HepG2 (cell line): ENCODE results near the gene SFI1. TPM values are rescaled to one million over a fixed set of nuclear protein-coding genes. Genes with fewer than 3 reads are reported as not detected.

ENCODE experiments used
- CENPT ChIP-seq: sonication (generic); formaldehyde crosslinking; IDR thresholded peaks from 2 replicates; pipeline ENCODE4 v1.8.0; 2022; ENCODE audit warnings: low read depth, mild to moderate bottlenecking, moderate library complexity, missing genetic modification reagents
- CHD2 ChIP-seq: IDR thresholded peaks from 2 replicates; pipeline ENCODE4 v1.6.1; 2011; ENCODE audit warnings: low read depth, low read length, improper control_type of control experiment
- CHD4 ChIP-seq: fragments of 200-600 bp; sonication (generic); IDR thresholded peaks from 2 replicates; pipeline ENCODE4 v1.7.0; 2017; ENCODE audit warnings: mild to moderate bottlenecking, low read length, borderline replicate concordance
- EEA1 ChIP-seq: sonication (generic); formaldehyde crosslinking; IDR thresholded peaks from 2 replicates; pipeline ENCODE4 v1.5.1; 2020; ENCODE audit warnings: mild to moderate bottlenecking, missing genetic modification reagents, borderline replicate concordance
- MEIS2 ChIP-seq: sonication (generic); formaldehyde crosslinking; IDR thresholded peaks from 2 replicates; pipeline ENCODE4 v1.9.0; 2021; ENCODE audit warnings: mild to moderate bottlenecking, missing genetic modification reagents
- PAXIP1 ChIP-seq: sonication (generic); formaldehyde crosslinking; conservative IDR thresholded peaks from 2 replicates; pipeline ENCODE4 v1.4.0; 2020; ENCODE audit warnings: mild to moderate bottlenecking, missing genetic modification reagents, moderate library complexity
- PCBP2 ChIP-seq: fragments of 200-400 bp; formaldehyde crosslinking; optimal IDR thresholded peaks from 2 replicates; pipeline ENCODE3; 2018; ENCODE audit warnings: low read length, low read depth; ENCODE audit not compliant: poor library complexity, severe bottlenecking
- REXO4 ChIP-seq: sonication (generic); formaldehyde crosslinking; IDR thresholded peaks from 2 replicates; pipeline ENCODE4 v1.8.0; 2022; ENCODE audit warnings: missing genetic modification reagents, mild to moderate bottlenecking, borderline replicate concordance
- SP4 ChIP-seq: sonication (generic); formaldehyde crosslinking; IDR thresholded peaks from 2 replicates; pipeline ENCODE4 v1.8.1; 2023; ENCODE audit warnings: mild to moderate bottlenecking, missing genetic modification reagents
- SRY ChIP-seq: sonication (generic); formaldehyde crosslinking; IDR thresholded peaks from 2 replicates; pipeline ENCODE4 v1.8.0; 2022; ENCODE audit warnings: mild to moderate bottlenecking, missing genetic modification reagents
- THAP11 ChIP-seq: IDR thresholded peaks from 2 replicates; pipeline ENCODE4 v1.6.1; 2016; ENCODE audit warnings: missing biosample characterization, missing genetic modification reagents
- ZFP36 ChIP-seq: fragments of 150-350 bp; IDR thresholded peaks from 2 replicates; pipeline ENCODE4 v1.6.1; 2018; ENCODE audit warnings: borderline replicate concordance, low read length, low read depth; ENCODE audit not compliant: partially characterized antibody
- ZNF331 ChIP-seq: sonication (generic); formaldehyde crosslinking; IDR thresholded peaks from 2 replicates; pipeline ENCODE4 v1.4.0; 2020; ENCODE audit warnings: missing genetic modification reagents
- ZNF34 ChIP-seq: sonication (generic); formaldehyde crosslinking; IDR thresholded peaks from 2 replicates; pipeline ENCODE4 v1.4.0; 2020; ENCODE audit warnings: mild to moderate bottlenecking, missing genetic modification reagents, borderline replicate concordance
- ZNF530 ChIP-seq: sonication (generic); formaldehyde crosslinking; IDR thresholded peaks from 2 replicates; pipeline ENCODE4 v1.5.0; 2020; ENCODE audit warnings: low read depth, mild to moderate bottlenecking, missing genetic modification reagents
- ZNF577 ChIP-seq: sonication (generic); formaldehyde crosslinking; IDR thresholded peaks from 2 replicates; pipeline ENCODE4 v1.4.0; 2020; ENCODE audit warnings: mild to moderate bottlenecking, low read depth, missing genetic modification reagents, borderline replicate concordance
- ZNF644 ChIP-seq: IDR thresholded peaks from 2 replicates; pipeline ENCODE4 v1.6.1; 2016; ENCODE audit warnings: low read depth
- ZNF790 ChIP-seq: sonication (generic); formaldehyde crosslinking; IDR thresholded peaks from 2 replicates; pipeline ENCODE4 v1.8.0; 2022; ENCODE audit warnings: missing genetic modification reagents, mild to moderate bottlenecking, borderline replicate concordance
- ZNF83 ChIP-seq: sonication (generic); formaldehyde crosslinking; IDR thresholded peaks from 2 replicates; pipeline ENCODE4 v1.4.0; 2020; ENCODE audit warnings: missing genetic modification reagents, mild to moderate bottlenecking, borderline replicate concordance
- polyA plus RNA-seq, 8 experiments: library from polyadenylated mRNA; depleted of rRNA in 3 of 8; stranded (reverse) in 7 of 8; unstranded in 1 of 8; fragments of >200 nt; fragmentation: Illumina TruSeq in 4 of 8; extraction: Trizol in 4 of 8; gene quantifications; 2 replicates each; pipeline versions ENCODE4 v1.2.1 to v1.2.3, GENCODE V29; 2011 to 2016; ENCODE audit warnings: low read depth in 4 of 8, missing spikeins in 1 of 8, mixed read lengths in 1 of 8; ENCODE audit not compliant: insufficient read depth in 1 of 8
- total RNA-seq, 5 experiments: library from RNA; depleted of rRNA; stranded (reverse); fragments of >200 nt; fragmentation: Illumina TruSeq; extraction: Trizol; gene quantifications; 2 replicates each; pipeline ENCODE4 v1.2.3, GENCODE V29; 2016; ENCODE audit warnings: low read depth in 1 of 5
- TF ChIP-seq, protein P1 (sequence below): sonication (generic); formaldehyde crosslinking; IDR thresholded peaks from 2 replicates; pipeline ENCODE4 v1.4.0; 2020; ENCODE audit warnings: missing genetic modification reagents

Gene SFI1
- total and polyA plus RNA-seq, 2 of the 13 experiments (the other 11 are each of a cell fraction or from before 2014, with no cell fraction given) = 20.5 to 40.1 TPM

GRCh38 chr22:31630331-31631329 lies 134.3 kb downstream of the SFI1 start (continued):
- TF ChIP-seq PAXIP1 (CRISPR knock-in tag) = peak; percentile 31; the same call in 1 of the 2 replicates
- TF ChIP-seq PCBP2 = no peak
- TF ChIP-seq, protein P1, sequence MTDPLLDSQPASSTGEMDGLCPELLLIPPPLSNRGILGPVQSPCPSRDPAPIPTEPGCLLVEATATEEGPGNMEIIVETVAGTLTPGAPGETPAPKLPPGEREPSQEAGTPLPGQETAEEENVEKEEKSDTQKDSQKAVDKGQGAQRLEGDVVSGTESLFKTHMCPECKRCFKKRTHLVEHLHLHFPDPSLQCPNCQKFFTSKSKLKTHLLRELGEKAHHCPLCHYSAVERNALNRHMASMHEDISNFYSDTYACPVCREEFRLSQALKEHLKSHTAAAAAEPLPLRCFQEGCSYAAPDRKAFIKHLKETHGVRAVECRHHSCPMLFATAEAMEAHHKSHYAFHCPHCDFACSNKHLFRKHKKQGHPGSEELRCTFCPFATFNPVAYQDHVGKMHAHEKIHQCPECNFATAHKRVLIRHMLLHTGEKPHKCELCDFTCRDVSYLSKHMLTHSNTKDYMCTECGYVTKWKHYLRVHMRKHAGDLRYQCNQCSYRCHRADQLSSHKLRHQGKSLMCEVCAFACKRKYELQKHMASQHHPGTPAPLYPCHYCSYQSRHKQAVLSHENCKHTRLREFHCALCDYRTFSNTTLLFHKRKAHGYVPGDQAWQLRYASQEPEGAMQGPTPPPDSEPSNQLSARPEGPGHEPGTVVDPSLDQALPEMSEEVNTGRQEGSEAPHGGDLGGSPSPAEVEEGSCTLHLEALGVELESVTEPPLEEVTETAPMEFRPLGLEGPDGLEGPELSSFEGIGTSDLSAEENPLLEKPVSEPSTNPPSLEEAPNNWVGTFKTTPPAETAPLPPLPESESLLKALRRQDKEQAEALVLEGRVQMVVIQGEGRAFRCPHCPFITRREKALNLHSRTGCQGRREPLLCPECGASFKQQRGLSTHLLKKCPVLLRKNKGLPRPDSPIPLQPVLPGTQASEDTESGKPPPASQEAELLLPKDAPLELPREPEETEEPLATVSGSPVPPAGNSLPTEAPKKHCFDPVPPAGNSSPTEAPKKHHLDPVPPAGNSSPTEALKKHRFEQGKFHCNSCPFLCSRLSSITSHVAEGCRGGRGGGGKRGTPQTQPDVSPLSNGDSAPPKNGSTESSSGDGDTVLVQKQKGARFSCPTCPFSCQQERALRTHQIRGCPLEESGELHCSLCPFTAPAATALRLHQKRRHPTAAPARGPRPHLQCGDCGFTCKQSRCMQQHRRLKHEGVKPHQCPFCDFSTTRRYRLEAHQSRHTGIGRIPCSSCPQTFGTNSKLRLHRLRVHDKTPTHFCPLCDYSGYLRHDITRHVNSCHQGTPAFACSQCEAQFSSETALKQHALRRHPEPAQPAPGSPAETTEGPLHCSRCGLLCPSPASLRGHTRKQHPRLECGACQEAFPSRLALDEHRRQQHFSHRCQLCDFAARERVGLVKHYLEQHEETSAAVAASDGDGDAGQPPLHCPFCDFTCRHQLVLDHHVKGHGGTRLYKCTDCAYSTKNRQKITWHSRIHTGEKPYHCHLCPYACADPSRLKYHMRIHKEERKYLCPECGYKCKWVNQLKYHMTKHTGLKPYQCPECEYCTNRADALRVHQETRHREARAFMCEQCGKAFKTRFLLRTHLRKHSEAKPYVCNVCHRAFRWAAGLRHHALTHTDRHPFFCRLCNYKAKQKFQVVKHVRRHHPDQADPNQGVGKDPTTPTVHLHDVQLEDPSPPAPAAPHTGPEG (CRISPR knock-in tag) = no peak
- no peak for TF ChIP-seq ZNF530
- TF ChIP-seq SRY (CRISPR knock-in tag) = no peak
- no peak for TF ChIP-seq THAP11
- no peak for TF ChIP-seq REXO4 (CRISPR knock-in tag)
- TF ChIP-seq ZNF331 (CRISPR knock-in tag) = no peak
- no peak for TF ChIP-seq CHD4
- TF ChIP-seq ZNF644 = no peak
- TF ChIP-seq MEIS2 (CRISPR knock-in tag) = no peak
- TF ChIP-seq ZFP36 = no peak
- TF ChIP-seq SP4 (CRISPR knock-in tag) = peak; percentile 54; the same call in 1 of the 2 replicates
- TF ChIP-seq CENPT (CRISPR knock-in tag) = no peak
- no peak for TF ChIP-seq ZNF34 (CRISPR knock-in tag)
- no peak for TF ChIP-seq ZNF83 (CRISPR knock-in tag)
- no peak for TF ChIP-seq CHD2
- no peak for TF ChIP-seq ZNF577
- no peak for TF ChIP-seq ZNF790 (CRISPR knock-in tag)
- TF ChIP-seq EEA1 (CRISPR knock-in tag) = no peak
